MM.1S (cell line): ENCODE results near the gene ACBD6.

ENCODE experiments used
- DNase-seq: peaks from one replicate; pipeline ENCODE4 v3.0.0-alpha.2; 2015
- H2AFZ ChIP-seq: fragments of 300-600 bp; sonication (generic); 2 replicates; pipeline ENCODE4 v1.6.0; 2016; ENCODE audit warnings: antibody characterized with exemption, low read length
- H3F3A ChIP-seq: fragments of 300-600 bp; sonication (generic); 2 replicates; pipeline ENCODE4 v1.6.1; 2016; ENCODE audit warnings: mild to moderate bottlenecking, antibody characterized with exemption, low read length, moderate library complexity, mixed read lengths; ENCODE audit not compliant: insufficient read depth
- H3K27ac ChIP-seq: fragments of 300-600 bp; sonication (generic); 2 replicates; pipeline ENCODE4 v1.5.1; 2016; ENCODE audit warnings: mild to moderate bottlenecking, low read length
- H3K27me3 ChIP-seq: fragments of 300-600 bp; sonication (generic); replicated peaks from 2 replicates; pipeline ENCODE4 v1.6.0; 2016; ENCODE audit warnings: low read length; ENCODE audit not compliant: insufficient read depth
- H3K36me3 ChIP-seq: fragments of 300-600 bp; sonication (generic); replicated peaks from 2 replicates; pipeline ENCODE4 v1.6.1; 2016; ENCODE audit warnings: mild to moderate bottlenecking, low read length, mixed read lengths; ENCODE audit not compliant: insufficient read depth
- H3K4me1 ChIP-seq: fragments of 300-600 bp; sonication (generic); 2 replicates; pipeline ENCODE4 v1.6.1; 2016; ENCODE audit warnings: low read length, mixed read lengths
- H3K4me2 ChIP-seq: fragments of 300-600 bp; sonication (generic); 2 replicates; pipeline ENCODE4 v1.6.0; 2016; ENCODE audit warnings: low read depth, low read length
- H3K4me3 ChIP-seq: fragments of 300-600 bp; sonication (generic); 2 replicates; pipeline ENCODE4 v1.5.1; 2016; ENCODE audit warnings: low read length, mixed read lengths
- H3K79me2 ChIP-seq: fragments of 300-600 bp; sonication (generic); 2 replicates; pipeline ENCODE4 v1.6.1; 2016; ENCODE audit warnings: mixed run types, low read length, mixed read lengths
- H3K9ac ChIP-seq: fragments of 300-600 bp; sonication (generic); 2 replicates; pipeline ENCODE4 v1.6.1; 2016; ENCODE audit warnings: low read length, mixed read lengths
- H3K9me2 ChIP-seq: fragments of 300-600 bp; sonication (generic); replicated peaks from 2 replicates; pipeline ENCODE4 v1.6.1; 2016; ENCODE audit warnings: mild to moderate bottlenecking, low read length, mixed read lengths; ENCODE audit not compliant: insufficient read depth
- H3K9me3 ChIP-seq: fragments of 300-600 bp; sonication (generic); replicated peaks from 2 replicates; pipeline ENCODE4 v1.6.1; 2016; ENCODE audit warnings: mild to moderate bottlenecking, low read length, mixed read lengths; ENCODE audit not compliant: insufficient read depth
- H4K20me1 ChIP-seq: fragments of 300-600 bp; sonication (generic); 2 replicates; pipeline ENCODE4 v1.6.1; 2016; ENCODE audit warnings: mild to moderate bottlenecking, low read length, moderate library complexity, mixed read lengths; ENCODE audit not compliant: insufficient read depth
- CTCF ChIP-seq: fragments of 300-600 bp; sonication (generic); IDR thresholded peaks from 2 replicates; pipeline ENCODE4 v1.5.1; 2016; ENCODE audit warnings: antibody characterized with exemption, low read length, mixed read lengths
- EZH2 ChIP-seq: fragments of 300-600 bp; sonication (generic); optimal IDR thresholded peaks from 2 replicates; pipeline ENCODE3; 2017; ENCODE audit warnings: low read depth, mild to moderate bottlenecking, antibody characterized with exemption, low read length, mixed read lengths
- EZH2phosphoT487 ChIP-seq: fragments of 300-600 bp; sonication (generic); IDR thresholded peaks from 2 replicates; pipeline ENCODE4 v1.6.1; 2018; ENCODE audit warnings: antibody characterized with exemption, low read length

ACBD6 gene

GRCh38 chr1:180505732-180506335 is 3.5 kb upstream of the ACBD6 start:
- TF ChIP-seq CTCF (no peak), EZH2phosphoT487 (no peak), EZH2 (no peak)
- Histone ChIP-seq H3K4me3 (no peak overlapping the region), H3K4me2 (no peak overlapping the region), H3K27ac (no peak overlapping the region), H3K79me2 (peaks cover 14% of the 10 kb centered on the region), H3K9me2 (no peaks in the 10 kb centered on the region), H3K36me3 (no peaks in the 10 kb centered on the region), H3K27me3 (no peaks in the 10 kb centered on the region), H4K20me1 (no peaks in the 10 kb centered on the region), H3K9ac (no peak overlapping the region), H3K9me3 (no peaks in the 10 kb centered on the region), H3F3A (peaks cover 24% of the 10 kb centered on the region), H3K4me1 (peaks cover 10% of the 10 kb centered on the region), H2AFZ (no peak overlapping the region)
- DNase-seq = no peak

- TF ChIP-seq EZH2phosphoT487 = no peak
- no peak for TF ChIP-seq EZH2
- TF ChIP-seq CTCF = no peak
- H4K20me1 ChIP-seq = 0 out of 2 replicates have a peak, but pooled peaks cover 2% of the 10 kb centered on the region
- H3K4me2 ChIP-seq = no peak overlapping the region
- H3K27ac ChIP-seq = no peak overlapping the region
- H3K79me2 ChIP-seq = peaks cover 31% of the 10 kb centered on the region
- H3K4me3 ChIP-seq = no peak overlapping the region
- no peak for DNase-seq
- no peaks in the 10 kb centered on the region for H3K9me3 ChIP-seq
- peaks cover 24% of the 10 kb centered on the region for H3F3A ChIP-seq
- no peak overlapping the region for H3K9ac ChIP-seq
- peaks cover 12% of the 10 kb centered on the region for H3K4me1 ChIP-seq
- H3K9me2 ChIP-seq = no peaks in the 10 kb centered on the region
- no peak overlapping the region for H2AFZ ChIP-seq
- H3K27me3 ChIP-seq = no peaks in the 10 kb centered on the region
- no peaks in the 10 kb centered on the region for H3K36me3 ChIP-seq
Measured at GRCh38 chr1:180504186-180504585, 1.8 kb upstream of the ACBD6 start.

- no peak for DNase-seq
- H3K27ac ChIP-seq = peak overlapping the region; percentile 82
- H3K79me2 ChIP-seq = peaks cover 39% of the 10 kb centered on the region
- peak overlapping the region; percentile 90 for H3K4me2 ChIP-seq
- no peaks in the 10 kb centered on the region for H3K9me3 ChIP-seq
- H3K9ac ChIP-seq = peak overlapping the region; percentile 87
- 0 out of 2 replicates have a peak, but pooled peaks cover 5% of the 10 kb centered on the region for H4K20me1 ChIP-seq
- H3K27me3 ChIP-seq = no peaks in the 10 kb centered on the region
- H3K9me2 ChIP-seq = no peaks in the 10 kb centered on the region
- peak overlapping the region; percentile 97 for H3K4me3 ChIP-seq
- no peaks in the 10 kb centered on the region for H3K36me3 ChIP-seq
- peak overlapping the region; percentile 95 for H2AFZ ChIP-seq
- H3K4me1 ChIP-seq = peaks cover 12% of the 10 kb centered on the region
- TF ChIP-seq CTCF (no peak), EZH2 (no peak), EZH2phosphoT487 (no peak)
- H3F3A ChIP-seq = peaks cover 24% of the 10 kb centered on the region
Measured at GRCh38 chr1:180503280-180503862, 994 bp upstream of the ACBD6 start.
